Esophagus squamous epithelium (tissue), 4 donors: ENCODE measurements around the gene CNTNAP4.

ENCODE experiments used
- POLR2A ChIP-seq, 4 donors: fragments of 450-650 bp; IDR thresholded peaks; one replicate each; pipeline ENCODE4 v1.6.1; 2017; ENCODE audit warnings: antibody characterized with exemption in 4 of 4, mild to moderate bottlenecking in 4 of 4, moderate library complexity in 3 of 4
- TF ChIP-seq, protein P1 (sequence below), 6 experiments: fragments of 450-650 bp in 4 of 6; fragments of 200-600 bp in 2 of 6; sonication (generic) in 2 of 6; IDR thresholded peaks; one replicate each; pipeline ENCODE4 v1.5.1; 2016 to 2019; ENCODE audit warnings: antibody characterized with exemption in 6 of 6, mild to moderate bottlenecking in 4 of 6, moderate library complexity in 4 of 6

GRCh38 chr16:76280421-76281215 is 3.4 kb downstream of the CNTNAP4 start:
- TF ChIP-seq, protein P1, sequence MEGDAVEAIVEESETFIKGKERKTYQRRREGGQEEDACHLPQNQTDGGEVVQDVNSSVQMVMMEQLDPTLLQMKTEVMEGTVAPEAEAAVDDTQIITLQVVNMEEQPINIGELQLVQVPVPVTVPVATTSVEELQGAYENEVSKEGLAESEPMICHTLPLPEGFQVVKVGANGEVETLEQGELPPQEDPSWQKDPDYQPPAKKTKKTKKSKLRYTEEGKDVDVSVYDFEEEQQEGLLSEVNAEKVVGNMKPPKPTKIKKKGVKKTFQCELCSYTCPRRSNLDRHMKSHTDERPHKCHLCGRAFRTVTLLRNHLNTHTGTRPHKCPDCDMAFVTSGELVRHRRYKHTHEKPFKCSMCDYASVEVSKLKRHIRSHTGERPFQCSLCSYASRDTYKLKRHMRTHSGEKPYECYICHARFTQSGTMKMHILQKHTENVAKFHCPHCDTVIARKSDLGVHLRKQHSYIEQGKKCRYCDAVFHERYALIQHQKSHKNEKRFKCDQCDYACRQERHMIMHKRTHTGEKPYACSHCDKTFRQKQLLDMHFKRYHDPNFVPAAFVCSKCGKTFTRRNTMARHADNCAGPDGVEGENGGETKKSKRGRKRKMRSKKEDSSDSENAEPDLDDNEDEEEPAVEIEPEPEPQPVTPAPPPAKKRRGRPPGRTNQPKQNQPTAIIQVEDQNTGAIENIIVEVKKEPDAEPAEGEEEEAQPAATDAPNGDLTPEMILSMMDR (IDR thresholded peaks at IDR 0.05): no peak
- TF ChIP-seq POLR2A (IDR thresholded peaks at IDR 0.05): no peak
